HUES64 (cell line): ENCODE measurements around the gene ALDH3A1.

Experiments used
- H3K27ac ChIP-seq: 2 replicates; pipeline ENCODE4 v1.7.0; 2013; ENCODE audit warnings: low read depth, low read length, inconsistent platforms
- H3K27me3 ChIP-seq: 2 replicates; pipeline ENCODE4 v1.6.1; 2013; ENCODE audit warnings: mild to moderate bottlenecking, low read length; ENCODE audit not compliant: insufficient read depth
- H3K36me3 ChIP-seq: 2 replicates; pipeline ENCODE4 v1.6.1; 2013; ENCODE audit warnings: mild to moderate bottlenecking, low read length; ENCODE audit not compliant: insufficient read depth
- H3K4me1 ChIP-seq: 2 replicates; pipeline ENCODE4 v1.6.1; 2013; ENCODE audit warnings: mild to moderate bottlenecking, low read length, moderate library complexity; ENCODE audit not compliant: insufficient read depth
- H3K4me3 ChIP-seq: 2 replicates; pipeline ENCODE4 v1.5.1; 2013; ENCODE audit warnings: mild to moderate bottlenecking, low read length, moderate library complexity
- H3K9ac ChIP-seq: 2 replicates; pipeline ENCODE4 v1.6.1; 2013; ENCODE audit warnings: mild to moderate bottlenecking, low read depth, low read length
- H3K9me3 ChIP-seq: 2 replicates; pipeline ENCODE4 v1.6.1; 2013; ENCODE audit warnings: low read depth, low read length; ENCODE audit not compliant: insufficient read depth
- WGBS: fragments of 150-250, 120-280 bp; methylation state at CpG from one replicate; pipeline ENCODE4 v1.1.7; 2013; ENCODE audit warnings: missing lambda C conversion rate; 5-methylcytosine and 5-hydroxymethylcytosine counted together

Gene ALDH3A1

DNA sequence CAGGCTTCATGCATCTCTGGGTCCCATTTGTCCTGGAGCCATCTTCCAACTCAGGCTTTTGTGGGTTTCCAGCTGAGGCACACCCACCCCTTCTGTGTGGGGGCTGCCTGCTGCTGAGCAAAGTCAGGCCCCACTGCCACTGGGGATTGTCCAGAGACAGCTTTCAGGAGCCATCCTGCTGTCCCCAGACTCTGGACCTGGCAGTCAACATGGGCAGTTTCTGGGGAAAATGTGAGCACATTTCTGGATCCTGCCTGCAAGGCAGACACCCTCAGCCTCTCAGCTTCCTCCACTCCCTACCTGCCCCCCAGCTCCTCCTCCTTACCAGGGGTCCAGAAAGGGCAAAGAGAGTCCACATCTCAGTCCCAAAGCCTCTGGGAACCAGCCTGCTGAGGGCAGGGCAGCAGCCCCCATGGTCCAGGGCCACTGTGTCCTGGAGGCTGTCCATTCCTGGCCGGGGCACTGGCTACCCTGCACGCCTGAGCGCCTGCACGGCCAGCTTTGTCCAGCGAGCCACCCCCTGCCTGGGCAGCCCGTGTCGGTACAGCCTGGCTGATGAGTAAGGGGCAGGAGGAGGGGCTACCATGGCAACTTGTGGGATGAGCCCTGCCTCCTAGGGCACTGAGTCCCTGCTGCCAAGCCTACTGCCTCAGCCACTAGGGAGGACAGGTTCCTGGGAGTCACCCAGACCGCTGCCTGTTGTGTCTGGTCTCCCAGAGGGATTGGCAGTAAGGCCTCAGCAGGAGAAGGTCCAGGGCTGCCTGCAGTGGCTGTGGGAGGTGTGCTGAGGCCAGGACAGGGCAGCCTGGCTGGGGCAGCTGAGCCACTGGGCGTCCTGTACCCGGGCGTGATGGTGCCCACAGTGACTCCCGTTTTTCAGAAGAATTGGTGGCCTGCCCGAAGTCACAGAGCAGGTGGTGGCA is 31.7 kb downstream of the ALDH3A1 start, which contains the start of gene SLC47A2:
SLC47A2 (minus strand) TSS at position 477 of the 923 bp plus-strand sequence; CDS start at position 448, 29 bp downstream.
- Histone ChIP-seq H3K4me3 (no peak within 1 kb of the TSS), H3K9me3 (no peaks in the 10 kb centered on the region), H3K4me1 (no peaks in the 10 kb centered on the region), H3K36me3 (no peaks in the 10 kb centered on the region), H3K27me3 (no peaks in the 10 kb centered on the region), H3K9ac (no peak within 1 kb of the TSS), H3K27ac (no peak within 1 kb of the TSS)
- WGBS = 80% methylated on average over 13 of the region's 13 CpGs

DNA sequence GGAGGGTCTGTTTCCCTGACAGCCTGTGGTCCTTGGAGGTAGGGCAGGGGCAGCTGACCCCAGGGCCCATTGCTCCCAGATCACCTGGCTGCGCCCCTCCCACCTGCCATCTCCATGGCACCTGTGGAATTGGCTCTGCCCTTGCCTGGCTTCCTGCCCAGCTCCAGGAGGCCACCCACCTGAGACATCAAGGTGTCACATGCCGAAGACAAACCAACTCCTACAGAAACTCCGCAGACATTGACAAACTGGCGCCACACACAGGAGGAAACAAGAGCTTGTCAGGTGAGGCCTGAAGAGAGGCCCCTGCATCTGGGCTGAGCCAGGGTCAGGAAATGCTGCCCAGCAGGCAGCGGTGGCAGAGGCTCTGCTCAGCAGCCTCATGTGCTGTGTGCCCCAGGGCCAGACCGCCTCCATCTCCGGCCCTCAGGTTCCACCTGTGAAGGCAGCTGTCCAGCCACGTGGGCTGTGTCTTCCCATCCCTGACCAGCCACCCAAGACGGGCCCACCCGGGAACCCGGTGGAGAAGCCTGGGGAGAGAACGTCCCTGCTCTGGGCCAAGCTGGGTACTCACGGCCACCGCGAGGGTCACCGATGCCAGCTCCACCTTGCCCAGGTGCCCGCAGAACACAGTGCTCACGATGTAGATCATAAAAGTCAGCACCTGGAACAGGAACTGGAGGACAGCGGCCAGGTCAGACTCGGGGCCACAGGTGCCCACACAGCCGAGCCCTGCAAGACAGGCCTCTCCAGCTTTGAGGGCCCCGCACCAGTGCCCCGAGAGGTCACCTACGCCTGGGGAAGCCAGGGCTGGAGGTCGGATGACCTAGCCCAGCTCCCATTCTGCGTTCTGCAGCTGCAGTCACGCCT is 33.3 kb downstream of the ALDH3A1 start:
- Histone ChIP-seq H3K9me3 (no peaks in the 10 kb centered on the region), H3K27ac (no peak overlapping the region), H3K27me3 (no peaks in the 10 kb centered on the region), H3K4me3 (no peak overlapping the region), H3K36me3 (no peaks in the 10 kb centered on the region), H3K4me1 (no peaks in the 10 kb centered on the region), H3K9ac (no peak overlapping the region)
- 95% methylated on average over 27 of the region's 27 CpGs for WGBS

DNA sequence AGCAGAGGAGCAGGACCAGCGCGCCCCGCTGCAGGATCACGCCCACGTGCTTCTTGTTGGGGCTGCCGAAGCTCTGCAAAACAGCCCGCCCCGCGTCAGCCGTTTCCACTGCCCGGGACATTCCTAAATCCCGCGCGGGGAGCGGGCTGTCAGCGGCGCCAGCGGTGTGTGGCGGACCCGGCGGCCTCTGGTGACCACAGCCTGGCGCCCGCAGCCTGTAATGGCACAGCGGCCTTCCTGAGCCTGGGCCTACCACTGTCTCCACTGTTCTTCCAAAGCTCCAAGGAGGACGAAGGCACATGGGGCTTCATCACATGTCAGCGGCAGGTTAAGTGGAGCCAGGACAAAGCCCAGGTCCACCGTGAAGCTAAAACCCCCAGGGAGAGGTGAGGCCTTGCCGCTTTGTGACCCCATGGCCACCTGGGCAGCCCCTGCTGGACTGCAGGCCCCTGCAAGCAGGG is 34.2 kb downstream of the ALDH3A1 start:
- no peaks in the 10 kb centered on the region for H3K4me1 ChIP-seq
- H3K36me3 ChIP-seq = no peaks in the 10 kb centered on the region
- no peak overlapping the region for H3K27ac ChIP-seq
- no peaks in the 10 kb centered on the region for H3K27me3 ChIP-seq
- H3K9me3 ChIP-seq = no peaks in the 10 kb centered on the region
- H3K9ac ChIP-seq = no peak overlapping the region
- 92% methylated on average over 28 of the region's 28 CpGs for WGBS
- no peak overlapping the region for H3K4me3 ChIP-seq

DNA sequence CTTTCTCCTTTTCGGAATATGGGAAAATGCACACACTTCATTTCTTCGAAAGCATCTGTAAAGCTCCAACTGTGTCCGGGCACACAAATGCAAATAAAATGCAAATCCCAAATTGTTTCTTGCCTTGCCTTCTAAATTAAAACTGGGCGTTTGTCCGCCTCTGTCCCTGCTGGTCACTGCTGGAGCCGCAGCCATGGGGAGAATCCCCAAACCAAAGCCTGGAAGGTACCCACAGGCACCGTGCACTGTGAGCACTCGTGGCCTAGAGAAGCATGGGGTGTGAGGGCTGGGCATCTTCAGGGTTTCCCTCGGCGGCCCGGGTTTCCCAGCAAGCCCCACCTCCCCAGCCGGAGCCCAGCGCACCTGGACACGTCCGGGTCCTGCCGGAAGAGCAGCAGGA is 34.6 kb downstream of the ALDH3A1 start:
- no peak overlapping the region for H3K27ac ChIP-seq
- no peak overlapping the region for H3K4me3 ChIP-seq
- 88% methylated on average over 16 of the region's 16 CpGs for WGBS
- no peaks in the 10 kb centered on the region for H3K36me3 ChIP-seq
- no peaks in the 10 kb centered on the region for H3K27me3 ChIP-seq
- H3K9ac ChIP-seq = no peak overlapping the region
- H3K4me1 ChIP-seq = no peaks in the 10 kb centered on the region
- H3K9me3 ChIP-seq = no peaks in the 10 kb centered on the region

DNA sequence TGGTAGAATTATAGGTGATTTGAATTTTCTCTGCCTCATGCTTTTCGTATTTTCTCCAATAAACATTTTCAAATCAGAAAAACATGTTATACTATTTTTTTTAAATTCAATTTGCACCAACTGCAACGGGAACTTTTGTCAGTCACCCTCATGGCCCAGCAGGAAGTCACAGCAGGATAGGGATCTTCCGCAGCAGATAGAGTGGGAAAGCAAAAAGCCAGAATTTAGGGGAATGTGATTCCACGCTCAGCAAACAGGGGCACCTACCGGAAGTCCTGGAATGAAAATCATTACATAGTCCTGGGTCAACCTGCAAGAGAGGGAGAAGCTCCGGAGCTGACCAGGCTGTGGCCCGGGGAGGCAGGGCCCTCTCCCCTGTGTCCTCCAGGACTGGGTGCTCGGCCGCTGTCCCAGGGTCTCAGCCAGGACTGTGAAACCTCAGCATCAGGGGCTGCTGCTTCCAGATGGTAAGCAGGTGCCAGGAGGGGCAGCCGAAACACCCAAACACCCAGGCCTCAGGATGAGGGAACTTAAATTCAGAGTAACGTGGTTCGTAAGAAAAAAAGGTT is 35.6 kb downstream of the ALDH3A1 start:
- WGBS = 80% methylated on average over 10 of the region's 12 CpGs
- Histone ChIP-seq H3K9ac (no peak overlapping the region), H3K9me3 (no peaks in the 10 kb centered on the region), H3K27ac (no peak overlapping the region), H3K27me3 (no peaks in the 10 kb centered on the region), H3K4me3 (no peak overlapping the region), H3K4me1 (no peaks in the 10 kb centered on the region), H3K36me3 (no peaks in the 10 kb centered on the region)

DNA sequence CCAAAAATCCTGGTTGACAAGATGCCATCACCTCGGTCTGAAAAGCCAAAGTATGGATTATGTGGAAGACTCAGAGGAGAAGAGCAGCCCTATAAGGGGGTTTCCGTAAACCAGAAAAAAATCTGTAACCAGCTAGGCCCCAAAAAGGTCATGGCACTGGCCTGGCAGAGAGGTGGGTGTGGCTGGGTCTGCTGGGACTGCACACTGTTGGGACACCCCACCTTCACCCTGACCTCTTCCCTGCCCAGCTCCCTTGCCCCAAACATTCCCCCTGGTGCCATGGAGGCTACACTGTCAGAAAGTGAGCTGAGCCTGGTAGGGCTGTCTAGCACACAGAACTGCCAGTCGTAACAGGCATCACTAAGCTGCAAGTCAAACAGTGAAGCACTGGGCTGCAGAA is 38.3 kb downstream of the ALDH3A1 start:
- no peaks in the 10 kb centered on the region for H3K36me3 ChIP-seq
- 93% methylated on average over 3 of the region's 3 CpGs for WGBS

DNA sequence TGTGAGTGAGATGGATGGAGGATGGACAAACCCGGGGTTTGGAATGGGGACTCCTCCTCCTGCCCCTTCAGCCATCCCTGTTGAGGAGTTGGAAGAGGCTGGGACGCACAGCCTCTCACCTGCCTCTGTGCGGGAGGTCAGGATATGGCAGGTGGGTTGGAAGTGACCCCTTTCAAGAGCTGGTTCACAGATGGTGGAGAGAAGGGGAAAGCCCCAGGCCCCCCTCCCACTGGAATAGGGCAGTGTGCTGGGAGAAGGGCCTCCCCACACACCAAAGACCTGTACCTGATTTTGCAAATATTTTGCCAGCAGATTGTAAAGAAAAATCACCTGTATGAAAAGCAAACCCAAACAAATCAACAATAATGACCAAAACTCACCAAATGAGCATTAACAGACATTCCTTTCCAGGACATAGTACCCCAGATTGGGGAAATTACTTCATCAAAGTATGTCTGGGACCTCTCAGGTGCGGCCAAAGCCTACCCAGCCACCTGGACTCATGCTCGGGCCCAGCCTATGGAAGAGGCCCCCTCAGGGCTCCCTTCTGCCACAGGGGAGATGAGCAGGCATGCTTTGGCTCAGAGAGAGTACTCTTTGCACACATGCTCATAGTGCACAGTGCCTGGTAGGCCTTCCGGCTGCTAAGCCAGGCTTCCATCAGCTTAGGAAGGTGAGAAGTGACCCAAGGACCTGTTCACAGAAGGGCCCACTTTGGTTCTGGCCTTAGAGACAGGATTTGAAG is 39.5 kb downstream of the ALDH3A1 start:
- Histone ChIP-seq H3K27ac (no peak overlapping the region), H3K9me3 (no peaks in the 10 kb centered on the region), H3K9ac (no peak overlapping the region), H3K36me3 (no peaks in the 10 kb centered on the region), H3K27me3 (no peaks in the 10 kb centered on the region), H3K4me1 (peaks cover 18% of the 10 kb centered on the region), H3K4me3 (no peak overlapping the region)
- 91% methylated on average over 6 of the region's 6 CpGs for WGBS

More for the DNA sequence above, 38.3 kb downstream of the ALDH3A1 start:
- Histone ChIP-seq H3K27me3 (no peaks in the 10 kb centered on the region), H3K9me3 (no peaks in the 10 kb centered on the region), H3K4me3 (no peak overlapping the region), H3K9ac (no peak overlapping the region), H3K4me1 (peaks cover 8% of the 10 kb centered on the region), H3K27ac (no peak overlapping the region)

DNA sequence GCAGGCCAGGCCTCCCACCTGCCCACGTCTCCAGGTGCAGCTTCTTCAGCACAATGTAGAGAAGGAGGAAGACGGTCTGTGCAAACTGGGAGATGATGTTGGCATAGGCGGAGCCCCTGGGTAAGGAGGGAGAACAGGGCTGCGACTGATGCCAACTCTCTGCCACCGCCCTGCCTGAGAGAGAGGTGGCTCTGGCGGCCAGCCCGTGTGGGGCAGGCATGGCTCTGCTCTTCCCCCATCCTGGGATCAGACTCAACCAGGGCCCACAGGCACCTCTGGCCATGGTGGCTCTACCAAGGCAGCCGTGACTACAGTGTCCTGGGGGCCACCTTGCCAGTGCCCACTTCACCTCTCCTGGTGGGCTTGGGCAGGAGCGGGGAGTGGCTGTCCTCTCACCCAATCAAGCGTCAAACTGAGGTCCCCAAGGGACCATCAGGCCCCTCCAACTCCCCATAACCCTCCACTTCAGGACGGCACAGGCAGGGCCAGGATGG is 40.3 kb downstream of the ALDH3A1 start:
- Histone ChIP-seq H3K36me3 (no peaks in the 10 kb centered on the region), H3K4me1 (peaks cover 20% of the 10 kb centered on the region), H3K9me3 (no peaks in the 10 kb centered on the region), H3K4me3 (no peak overlapping the region), H3K27ac (no peak overlapping the region), H3K9ac (no peak overlapping the region), H3K27me3 (no peaks in the 10 kb centered on the region)
- WGBS = 92% methylated on average over 11 of the region's 11 CpGs

DNA sequence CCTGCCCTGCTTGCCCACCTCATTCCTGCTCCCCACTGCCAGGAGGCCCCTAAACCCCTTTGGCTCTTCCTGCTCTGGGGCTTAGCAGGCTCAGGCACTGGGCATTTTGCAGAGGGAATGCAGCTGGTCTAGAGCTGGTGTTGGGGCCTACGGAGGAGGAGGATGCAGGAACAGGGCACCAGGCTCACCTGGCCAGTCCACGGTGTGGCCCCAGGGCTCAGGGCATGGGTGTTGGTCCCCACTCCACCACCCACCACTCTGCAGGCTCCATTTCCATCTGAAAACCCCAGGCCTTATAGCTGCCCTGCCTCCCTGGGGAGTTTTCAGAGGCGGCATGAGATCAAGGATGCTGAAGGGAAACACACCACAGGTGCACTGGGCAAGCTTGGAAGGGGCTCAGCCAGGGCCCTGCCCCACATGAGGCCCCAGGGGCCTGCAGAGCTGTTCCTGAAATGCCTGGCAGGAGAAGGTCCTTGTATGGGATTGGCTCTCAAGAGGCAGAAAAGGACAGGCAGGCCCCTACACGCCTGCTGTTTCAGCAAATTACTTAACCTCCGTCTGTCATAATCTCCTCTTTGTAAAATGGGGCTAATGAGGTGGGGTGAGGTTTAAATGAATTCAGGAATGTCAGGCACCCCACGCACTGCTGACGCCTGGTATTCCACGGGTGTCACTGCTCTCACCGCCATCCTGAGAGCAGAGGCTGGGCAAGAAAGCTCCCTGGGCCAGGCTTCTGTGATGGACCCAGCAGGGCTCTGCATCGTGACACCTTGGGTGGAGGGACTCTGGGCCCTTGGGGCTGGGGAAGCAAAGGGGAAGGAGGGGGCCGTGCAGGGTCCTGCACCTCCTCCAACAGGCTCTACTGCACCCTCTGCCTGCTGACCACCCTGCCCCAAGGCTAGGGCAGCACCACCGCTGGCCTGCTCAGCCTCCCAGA is 41.0 kb downstream of the ALDH3A1 start:
- Histone ChIP-seq H3K27ac (no peak overlapping the region), H3K9ac (no peak overlapping the region)
- 81% methylated on average over 12 of the region's 12 CpGs for WGBS

More for the DNA sequence above, 41.0 kb downstream of the ALDH3A1 start:
- Histone ChIP-seq H3K4me3 (no peak overlapping the region), H3K4me1 (peaks cover 20% of the 10 kb centered on the region), H3K9me3 (no peaks in the 10 kb centered on the region), H3K27me3 (no peaks in the 10 kb centered on the region), H3K36me3 (no peaks in the 10 kb centered on the region)
